ENCODE measurements around the gene TNRC6A.

GRCh38 chr16:24771132-24771778 is 41.8 kb downstream of the TNRC6A start:
- TF ChIP-seq CTCF (IDR thresholded peaks at IDR 0.05) (no peak), POLR2A (IDR thresholded peaks at IDR 0.05) (no peak)

Data from upper lobe of left lung (tissue), 4 donors.